Measurements from ENCODE around the gene AK1. TPM values are rescaled to one million over a fixed set of nuclear protein-coding genes. Genes with fewer than 3 reads are reported as not detected.
A peak's percentile ranks its signal among the peaks of the same experiment; 100 is the strongest.
"Not testable (repeated sequence)": the region's sequence is repeated elsewhere in the genome, so short reads cannot be mapped to it uniquely, and the experiment has no call there.

Gene AK1
- total RNA-seq, 1 donor from 2014 or later: 932 TPM

- DNase-seq: peak; percentile 91
- intact Hi-C loops (cut with DNase I): loop anchor here (5.0 kb wide), 1 partner anchor 72 kb away; the partner anchor contains the start of gene FPGS
- ATAC-seq (ENCODE audit: poor library complexity): peak; percentile 62
Observed at GRCh38 chr9:127873886-127874285, 3.6 kb downstream of the AK1 start.

GRCh38 chr9:127873223-127873691, 4.2 kb downstream of the AK1 start:
- intact Hi-C loops (cut with DNase I): loop anchor here (5.0 kb wide), 1 partner anchor 71 kb away; the partner anchor contains the start of gene FPGS
- ATAC-seq (ENCODE audit: poor library complexity) (no peak), DNase-seq (no peak)

- DNase-seq (no peak), ATAC-seq (ENCODE audit: poor library complexity) (no peak)
- intact Hi-C loops (cut with DNase I): loop anchor here (5.0 kb wide), 1 partner anchor 70 kb away; the partner anchor contains the start of gene FPGS
Observed at GRCh38 chr9:127872369-127873222, 4.9 kb downstream of the AK1 start.

GRCh38 chr9:127871531-127871930, 5.9 kb downstream of the AK1 start:
- no peak for ATAC-seq (ENCODE audit: poor library complexity)
- DNase-seq: no peak
- intact Hi-C loops (cut with DNase I): loop anchor here (5.0 kb wide), 1 partner anchor 69 kb away; the partner anchor contains the start of gene FPGS

- ATAC-seq (ENCODE audit: poor library complexity) (no peak), DNase-seq (no peak)
- intact Hi-C loops (cut with DNase I): loop anchor here (5.0 kb wide), 1 partner anchor 69 kb away; the partner anchor contains the start of gene FPGS
Observed at GRCh38 chr9:127870887-127871286, 6.6 kb downstream of the AK1 start.

- DNase-seq; ATAC-seq (ENCODE audit: poor library complexity): not testable (repeated sequence)
- intact Hi-C loops (cut with DNase I): loop anchor here (5.0 kb wide), 1 partner anchor 68 kb away; the partner anchor contains the start of gene FPGS
Observed at GRCh38 chr9:127870153-127870491, 7.4 kb downstream of the AK1 start.

- peak; percentile 93 for DNase-seq
- ATAC-seq (ENCODE audit: poor library complexity): peak; percentile 76
- intact Hi-C loops (cut with DNase I): loop anchor here (5.0 kb wide), 3 partner anchors 67 to 132 kb away; partner anchors contain the start of genes CDK9, FPGS and TOR2A
Observed at GRCh38 chr9:127869310-127870152, 7.9 kb downstream of the AK1 start.

GRCh38 chr9:127868278-127868902, 9.1 kb downstream of the AK1 start:
- ATAC-seq (ENCODE audit: poor library complexity) (no peak), DNase-seq (no peak)
- intact Hi-C loops (cut with DNase I): loop anchor here (5.0 kb wide), 2 partner anchors 81 to 131 kb away; partner anchors contain the start of genes CDK9 and TOR2A

- peak; percentile 71 for DNase-seq
- intact Hi-C loops (cut with DNase I): loop anchor here (5.0 kb wide), 2 partner anchors 80 to 130 kb away; partner anchors contain the start of genes CDK9 and TOR2A
- no peak for ATAC-seq (ENCODE audit: poor library complexity)
Observed at GRCh38 chr9:127867356-127868277, 9.9 kb downstream of the AK1 start.

- ATAC-seq (ENCODE audit: poor library complexity): no peak
- intact Hi-C loops (cut with DNase I): loop anchor here (5.0 kb wide), 2 partner anchors 79 to 129 kb away; partner anchors contain the start of genes CDK9 and TOR2A
- DNase-seq: no peak
Observed at GRCh38 chr9:127866535-127866934, 10.9 kb downstream of the AK1 start.

- no peak for DNase-seq
- ATAC-seq (ENCODE audit: poor library complexity): no peak
- intact Hi-C loops (cut with DNase I): loop anchor here (5.0 kb wide), 2 partner anchors 79 to 129 kb away; partner anchors contain the start of genes CDK9 and TOR2A
Observed at GRCh38 chr9:127865645-127866464, 11.6 kb downstream of the AK1 start.

GRCh38 chr9:127863191-127863621, 14.3 kb downstream of the AK1 start:
- intact Hi-C loops (cut with DNase I): no loop called here
- DNase-seq (no peak), ATAC-seq (ENCODE audit: poor library complexity) (no peak)

- intact Hi-C loops (cut with DNase I): no loop called here
- ATAC-seq (ENCODE audit: poor library complexity): peak; percentile 76
Observed at GRCh38 chr9:127862075-127863011, 15.1 kb downstream of the AK1 start.

GRCh38 chr9:127860779-127861178, 16.7 kb downstream of the AK1 start:
- DNase-seq (no peak), ATAC-seq (ENCODE audit: poor library complexity) (no peak)
- intact Hi-C loops (cut with DNase I): no loop called here

More at GRCh38 chr9:127862075-127863011, 15.1 kb downstream of the AK1 start:
- peak; percentile 91 for DNase-seq

GRCh38 chr9:127860260-127860659, 17.2 kb downstream of the AK1 start:
- DNase-seq: peak; percentile 44
- intact Hi-C loops (cut with DNase I): no loop called here
- peak; percentile 29 for ATAC-seq (ENCODE audit: poor library complexity)

All from Right ventricle myocardium superior (tissue), 1 donor.